22Rv1 (cell line): Measurements from ENCODE around the gene GPR156.

Experiments
- CTCF ChIP-seq: fragments of 450-650 bp; IDR thresholded peaks from 2 replicates; pipeline ENCODE4 v1.5.1; 2017; ENCODE audit warnings: mild to moderate bottlenecking
- ZFX ChIP-seq: fragments of 450-650 bp; IDR thresholded peaks from 2 replicates; pipeline ENCODE4 v1.6.1; 2017; ENCODE audit warnings: antibody characterized with exemption, borderline replicate concordance

- TF ChIP-seq CTCF (no peak), ZFX (no peak)
Observed at GRCh38 chr3:120137548-120137947, 147.5 kb downstream of the GPR156 start.
